SU-DHL-6 (cell line): Measurements from ENCODE around the gene COL4A1.

Source experiments
- H2AFZ ChIP-seq: fragments of 200-600 bp; sonication (generic); 2 replicates; pipeline ENCODE4 v1.6.1; 2014; ENCODE audit warnings: low read depth, mild to moderate bottlenecking, moderate library complexity, mixed read lengths, antibody characterized with exemption, low read length; ENCODE audit not compliant: severe bottlenecking
- H3F3A ChIP-seq: fragments of 200-600 bp; shearing (Covaris generic); 2 replicates; pipeline ENCODE4 v1.6.0; 2016; ENCODE audit warnings: antibody characterized with exemption, mild to moderate bottlenecking; ENCODE audit not compliant: insufficient read depth
- H3K27ac ChIP-seq: fragments of 200-600 bp; sonication (generic); 2 replicates; pipeline ENCODE4 v1.5.1; 2016; ENCODE audit warnings: low read depth, mild to moderate bottlenecking, low read length, moderate library complexity, mixed read lengths
- H3K27me3 ChIP-seq: fragments of 200-600 bp; sonication (generic), shearing (Covaris generic); 2 replicates; pipeline ENCODE4 v1.6.0; 2014; ENCODE audit warnings: mild to moderate bottlenecking, low read length
- H3K36me3 ChIP-seq: fragments of 200-600 bp; sonication (generic); 2 replicates; pipeline ENCODE4 v1.6.1; 2014; ENCODE audit warnings: mild to moderate bottlenecking, low read length, mixed read lengths
- H3K4me2 ChIP-seq: fragments of 300-600, 200-600 bp; shearing (Covaris generic), sonication (generic); 2 replicates; pipeline ENCODE4 v1.6.0; 2014; ENCODE audit warnings: low read length, low read depth, mild to moderate bottlenecking; ENCODE audit not compliant: poor library complexity, severe bottlenecking
- H3K4me3 ChIP-seq: fragments of 200-600 bp; sonication (generic); 2 replicates; pipeline ENCODE4 v1.5.1; 2014; ENCODE audit warnings: antibody characterized with exemption, low read length, mild to moderate bottlenecking, mixed read lengths; ENCODE audit not compliant: insufficient read depth, poor library complexity, severe bottlenecking
- H3K79me2 ChIP-seq: fragments of 200-600 bp; sonication (generic); 2 replicates; pipeline ENCODE4 v1.6.1; 2014; ENCODE audit warnings: mild to moderate bottlenecking, low read length, moderate library complexity; ENCODE audit not compliant: insufficient read depth
- H3K9ac ChIP-seq: fragments of 200-600 bp; sonication (generic); 2 replicates; pipeline ENCODE4 v1.7.0; 2014; ENCODE audit warnings: mild to moderate bottlenecking, low read length
- H3K9me2 ChIP-seq: fragments of 200-600 bp; sonication (generic); replicated peaks from 2 replicates; pipeline ENCODE4 v1.6.1; 2014; ENCODE audit warnings: low read length; ENCODE audit not compliant: insufficient read depth
- H3K9me3 ChIP-seq: fragments of 200-600 bp; sonication (generic); 2 replicates; pipeline ENCODE4 v1.6.1; 2014; ENCODE audit warnings: low read length, mixed read lengths; ENCODE audit not compliant: insufficient read depth
- H4K20me1 ChIP-seq: fragments of 200-600 bp; sonication (generic); 2 replicates; pipeline ENCODE4 v1.6.1; 2014; ENCODE audit warnings: low read depth, mild to moderate bottlenecking, antibody characterized with exemption, low read length, moderate library complexity, mixed read lengths
- EZH2phosphoT487 ChIP-seq: fragments of 200-600 bp; sonication (generic), shearing (Covaris generic); conservative IDR thresholded peaks from 2 replicates; pipeline ENCODE4 v1.6.1; 2018; ENCODE audit warnings: mild to moderate bottlenecking, antibody characterized with exemption, low read length, moderate library complexity, mixed read lengths
- TF ChIP-seq, protein P1 (sequence below): fragments of 200-600 bp; sonication (generic); IDR thresholded peaks from one replicate; pipeline ENCODE4 v1.5.1; 2017; ENCODE audit warnings: antibody characterized with exemption, mild to moderate bottlenecking, low read length, moderate library complexity; ENCODE audit not compliant: insufficient read depth, poor library complexity, severe bottlenecking

Gene COL4A1

DNA sequence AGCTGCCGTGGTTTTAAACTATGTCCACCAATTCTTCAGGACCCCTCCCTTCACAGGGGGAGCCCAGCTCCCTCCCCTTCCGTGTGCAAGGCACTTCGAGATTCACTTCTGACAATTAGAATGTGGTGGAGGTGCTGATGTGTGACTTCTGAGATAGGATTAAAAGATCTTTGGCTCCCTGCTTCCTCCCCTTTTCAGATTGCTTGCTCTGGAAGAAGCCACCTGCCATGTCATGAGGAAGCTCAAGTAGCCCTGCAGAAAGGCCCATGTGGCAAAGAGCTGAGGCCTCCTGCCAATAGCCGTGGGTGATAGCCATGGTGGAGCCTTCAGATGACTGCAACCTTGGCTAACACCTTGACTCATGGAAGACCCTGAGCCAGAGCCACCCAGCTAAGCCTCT lies 204.9 kb downstream of the COL4A1 start:
- Histone ChIP-seq H3K4me2 (no peak overlapping the region), H3K79me2 (no peaks in the 10 kb centered on the region)

DNA sequence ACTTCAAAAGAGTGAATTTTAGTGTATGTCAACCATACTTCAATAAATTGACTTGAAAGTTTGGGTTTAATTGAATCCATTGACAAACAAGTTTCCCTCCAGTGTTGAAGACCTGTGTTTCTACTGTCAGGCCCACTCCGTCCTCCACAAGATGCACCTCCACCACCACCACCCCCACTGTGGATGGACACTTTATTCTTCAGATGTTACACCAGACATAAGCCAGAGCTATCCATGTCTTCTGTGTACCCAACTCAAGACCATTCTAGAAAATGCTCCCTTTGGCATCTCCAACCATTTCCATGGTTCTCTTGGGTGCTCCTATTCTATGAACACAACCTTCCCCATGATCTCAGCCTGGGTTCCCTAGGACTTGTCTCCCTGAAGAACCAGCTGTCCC lies 207.0 kb downstream of the COL4A1 start:
- Histone ChIP-seq H3K9me3 (peaks cover 12% of the 10 kb centered on the region; the same call in 1 of the 2 replicates), H3K4me3 (no peak overlapping the region), H3K9ac (no peak overlapping the region), H2AFZ (no peak overlapping the region), H3F3A (no peaks in the 10 kb centered on the region), H3K27ac (no peak overlapping the region), H3K36me3 (no peaks in the 10 kb centered on the region), H3K79me2 (no peaks in the 10 kb centered on the region), H4K20me1 (no peaks in the 10 kb centered on the region), H3K27me3 (no peaks in the 10 kb centered on the region), H3K9me2 (no peaks in the 10 kb centered on the region), H3K4me2 (no peak overlapping the region)
- TF ChIP-seq EZH2phosphoT487: no peak

More for the DNA sequence above, 204.9 kb downstream of the COL4A1 start:
- no peaks in the 10 kb centered on the region for H3K27me3 ChIP-seq
- no peaks in the 10 kb centered on the region for H4K20me1 ChIP-seq
- H3K27ac ChIP-seq: no peak overlapping the region
- H3K36me3 ChIP-seq: no peaks in the 10 kb centered on the region
- no peak overlapping the region for H3K9ac ChIP-seq
- no peak overlapping the region for H3K4me3 ChIP-seq
- no peak for TF ChIP-seq EZH2phosphoT487
- TF ChIP-seq, protein P1, sequence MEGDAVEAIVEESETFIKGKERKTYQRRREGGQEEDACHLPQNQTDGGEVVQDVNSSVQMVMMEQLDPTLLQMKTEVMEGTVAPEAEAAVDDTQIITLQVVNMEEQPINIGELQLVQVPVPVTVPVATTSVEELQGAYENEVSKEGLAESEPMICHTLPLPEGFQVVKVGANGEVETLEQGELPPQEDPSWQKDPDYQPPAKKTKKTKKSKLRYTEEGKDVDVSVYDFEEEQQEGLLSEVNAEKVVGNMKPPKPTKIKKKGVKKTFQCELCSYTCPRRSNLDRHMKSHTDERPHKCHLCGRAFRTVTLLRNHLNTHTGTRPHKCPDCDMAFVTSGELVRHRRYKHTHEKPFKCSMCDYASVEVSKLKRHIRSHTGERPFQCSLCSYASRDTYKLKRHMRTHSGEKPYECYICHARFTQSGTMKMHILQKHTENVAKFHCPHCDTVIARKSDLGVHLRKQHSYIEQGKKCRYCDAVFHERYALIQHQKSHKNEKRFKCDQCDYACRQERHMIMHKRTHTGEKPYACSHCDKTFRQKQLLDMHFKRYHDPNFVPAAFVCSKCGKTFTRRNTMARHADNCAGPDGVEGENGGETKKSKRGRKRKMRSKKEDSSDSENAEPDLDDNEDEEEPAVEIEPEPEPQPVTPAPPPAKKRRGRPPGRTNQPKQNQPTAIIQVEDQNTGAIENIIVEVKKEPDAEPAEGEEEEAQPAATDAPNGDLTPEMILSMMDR: no peak
- no peak overlapping the region for H2AFZ ChIP-seq
- peaks cover 12% of the 10 kb centered on the region; the same call in 1 of the 2 replicates for H3K9me3 ChIP-seq
- no peaks in the 10 kb centered on the region for H3F3A ChIP-seq
- no peaks in the 10 kb centered on the region for H3K9me2 ChIP-seq
